NCI-H524 treated with DMSO at 0.1 percent for 48 hours (cell line): ENCODE measurements around the gene BAHD1.

Experiments
- DNase-seq: peaks from one replicate; lab custom pipeline; 2025; lab: John Stamatoyannopoulos, UW

Gene BAHD1

DNA sequence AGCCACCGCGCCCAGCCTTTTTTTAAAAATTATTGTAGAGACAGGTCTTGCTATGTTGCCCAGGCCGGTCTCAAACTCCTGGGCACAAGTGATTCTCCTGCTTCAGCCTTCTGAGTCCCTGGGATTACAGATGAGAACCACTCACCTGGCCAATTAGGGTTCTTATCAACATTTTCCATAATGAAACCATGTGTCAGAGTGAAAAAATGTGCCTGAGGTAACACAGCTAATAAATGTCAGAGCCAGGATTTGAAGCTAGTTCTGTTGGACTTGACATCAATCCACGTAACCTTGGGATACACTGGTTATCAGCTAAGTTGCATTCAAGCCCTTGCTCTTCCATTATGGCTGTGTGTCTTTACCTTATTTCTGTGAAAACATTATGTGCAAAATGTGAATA, 59.2 kb downstream of the BAHD1 start:
- no peak for DNase-seq

DNA sequence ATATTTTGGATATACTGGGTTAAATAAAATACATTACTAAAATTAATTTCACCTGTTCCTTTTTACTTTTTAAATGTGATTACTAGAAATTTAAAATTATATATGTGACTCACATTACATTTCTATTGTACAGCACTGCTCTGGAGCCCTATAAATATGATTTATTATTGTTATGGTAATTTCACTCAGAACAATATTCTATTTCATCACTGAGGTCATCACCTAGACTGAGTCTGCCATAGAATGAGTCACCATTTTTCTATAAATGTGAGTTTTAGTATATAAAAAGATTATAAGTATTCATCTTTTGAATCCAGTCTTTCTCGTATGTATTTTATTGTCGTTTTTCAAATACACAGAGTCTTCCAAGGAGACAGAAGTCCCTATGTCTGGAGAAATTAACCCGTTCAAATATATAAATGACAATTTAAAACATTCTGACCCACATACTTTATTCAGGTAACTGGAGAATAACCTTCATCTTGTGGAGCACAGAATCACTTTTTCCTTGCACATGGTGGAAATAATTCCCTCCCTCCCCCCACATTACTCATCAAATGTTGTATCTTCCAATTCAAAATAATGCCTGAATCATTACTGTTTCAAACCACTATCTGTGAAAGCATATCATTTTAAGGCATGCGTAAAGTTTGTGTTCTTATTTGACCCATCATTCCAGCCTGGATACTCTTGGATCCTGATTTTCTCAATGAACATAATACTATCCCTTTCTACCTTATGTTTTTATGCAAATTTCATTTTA, 60.0 kb downstream of the BAHD1 start:
- no peak for DNase-seq

DNA sequence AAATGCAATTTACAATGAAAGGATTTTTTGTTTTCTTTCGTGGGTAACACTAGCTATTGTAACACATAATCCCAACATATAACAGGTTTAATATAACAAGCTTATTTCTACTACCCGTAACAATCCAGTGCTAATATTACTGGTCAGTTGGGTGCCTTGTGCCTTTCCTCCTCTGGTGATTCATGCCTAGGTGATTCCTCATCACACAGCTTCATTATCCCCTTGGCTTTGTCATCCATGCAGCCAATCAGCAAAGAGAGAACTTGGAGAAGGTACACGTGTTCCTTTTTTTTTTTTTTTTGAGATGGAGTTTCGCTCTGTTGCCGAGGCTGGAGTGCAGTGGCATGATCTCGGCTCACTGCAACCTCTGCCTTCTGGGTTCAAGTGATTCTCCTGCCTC, 60.7 kb downstream of the BAHD1 start:
- no peak for DNase-seq

GRCh38 chr15:40506964-40507571, 66.3 kb downstream of the BAHD1 start:
- peak; percentile 44 for DNase-seq

DNA sequence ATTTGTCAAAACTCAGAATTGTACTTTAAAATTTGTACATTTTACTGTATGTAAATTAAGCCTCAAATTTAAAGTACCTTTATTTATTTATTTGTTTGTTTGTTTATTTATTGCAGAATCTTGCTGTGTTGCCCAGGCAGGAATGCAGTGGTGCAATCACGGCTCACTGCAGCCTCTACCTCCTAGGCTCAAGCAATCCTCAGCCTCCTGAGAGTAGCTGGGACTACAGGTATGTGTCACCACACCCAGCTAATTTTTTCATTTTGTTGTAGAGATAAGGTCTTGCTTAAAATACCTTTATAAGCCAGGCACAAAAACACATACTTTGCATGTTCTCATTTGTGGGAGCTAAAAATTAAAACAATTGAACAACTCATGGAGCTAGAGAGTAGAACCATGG, 67.5 kb downstream of the BAHD1 start:
- no peak for DNase-seq

DNA sequence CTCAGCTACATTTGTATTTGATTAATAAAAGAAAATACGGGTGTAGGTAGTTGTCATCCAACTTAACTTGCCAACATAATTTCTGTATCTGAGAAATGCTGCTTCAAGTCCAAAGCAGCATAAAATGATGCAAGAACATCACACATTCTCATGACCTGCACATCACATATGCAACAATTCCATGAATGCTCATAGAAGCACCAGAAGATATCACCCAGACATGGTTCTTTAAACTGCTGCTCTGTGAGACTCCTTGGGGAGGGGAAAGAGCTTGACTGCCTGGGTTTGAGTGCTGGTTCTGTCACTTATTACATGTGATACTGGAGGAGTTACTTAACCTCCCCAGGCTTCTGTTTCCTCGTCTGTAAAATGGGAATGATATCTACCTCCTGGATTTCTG, 69.4 kb downstream of the BAHD1 start:
- DNase-seq, result no peak

DNA sequence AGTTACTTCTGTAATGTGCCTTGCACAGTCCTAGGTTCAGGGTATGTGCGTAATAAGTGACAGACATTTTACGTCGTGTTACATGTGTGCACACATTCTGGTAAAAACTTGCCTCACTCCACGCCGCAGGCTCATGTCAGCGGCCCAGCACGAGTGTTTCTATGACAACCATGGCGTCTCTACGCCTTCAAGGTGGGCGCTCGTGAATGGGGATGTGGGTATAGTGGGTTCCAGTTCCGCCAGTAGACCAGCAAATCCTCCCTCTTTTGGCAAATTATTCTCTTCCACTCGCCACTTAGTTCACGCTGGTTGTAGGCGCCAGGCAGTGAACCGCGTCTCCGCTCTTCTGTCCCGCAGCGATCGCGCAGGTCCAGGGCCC, 70.3 kb downstream of the BAHD1 start:
- DNase-seq, result no peak

- DNase-seq, result no peak
Measured at GRCh38 chr15:40511472-40512133, 70.8 kb downstream of the BAHD1 start.

DNA sequence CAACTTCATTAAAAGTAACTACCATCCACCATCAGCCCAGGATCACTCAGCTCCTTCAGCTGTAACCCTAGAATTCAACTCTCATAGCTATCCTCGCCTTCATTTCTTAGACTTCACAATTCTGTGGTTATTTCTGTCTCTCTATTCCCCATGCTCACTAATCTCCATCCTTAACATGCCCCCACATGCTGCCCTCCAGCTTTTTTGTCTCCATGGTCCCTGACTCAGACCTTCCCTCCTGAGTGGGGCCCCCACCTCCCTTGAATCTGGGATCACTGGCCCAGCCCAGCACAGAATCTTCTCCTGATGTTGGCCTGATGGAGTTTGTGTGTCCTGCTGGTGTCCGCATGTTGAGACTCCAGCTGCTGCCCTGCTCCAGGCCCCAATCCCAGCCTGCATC, 71.7 kb downstream of the BAHD1 start:
- no peak for DNase-seq

GRCh38 chr15:40513609-40514008, 72.9 kb downstream of the BAHD1 start:
- no peak for DNase-seq

DNA sequence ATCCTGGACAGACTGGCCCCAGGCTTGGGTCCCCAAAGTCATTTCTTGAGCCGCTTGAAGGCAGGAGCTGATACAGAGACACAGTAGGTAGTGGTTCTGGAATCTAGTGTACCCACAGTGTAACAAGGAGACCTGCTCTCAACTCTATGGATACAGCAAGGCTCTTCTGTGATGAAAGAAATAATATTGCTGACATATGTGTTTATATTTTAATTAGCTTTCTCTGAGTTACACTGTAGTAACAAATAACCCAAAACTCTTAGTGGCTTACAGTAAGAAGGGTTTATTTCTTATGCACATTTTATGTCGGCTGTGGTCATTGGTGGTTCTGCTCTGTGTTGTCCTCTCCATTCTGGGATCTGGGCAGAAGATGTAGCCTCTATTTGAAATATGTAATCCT, 75.6 kb downstream of the BAHD1 start:
- DNase-seq, result no peak
